ENCODE measurements around the gene NRBP1.

DNA sequence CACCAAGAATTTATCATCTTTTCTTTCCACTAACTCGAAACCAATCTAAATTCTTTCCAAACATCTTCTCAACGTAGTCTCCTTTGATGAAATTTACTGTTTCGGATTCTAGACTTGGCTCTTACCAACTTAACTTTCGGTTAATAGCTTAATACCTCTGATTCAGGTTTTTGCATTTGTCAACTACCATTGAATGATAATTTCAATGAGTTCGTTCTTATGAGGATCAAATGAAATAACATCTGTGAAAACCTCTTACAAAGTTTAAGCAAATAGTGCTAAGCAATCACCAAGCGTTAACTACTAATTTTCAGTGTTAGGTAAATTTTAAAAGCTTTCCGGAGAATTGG lies 593 bp upstream of the NRBP1 start:
- TF ChIP-seq POLR2AphosphoS5 (IDR thresholded peaks at IDR 0.05), result no peak
- TF ChIP-seq EP300 (IDR thresholded peaks at IDR 0.05), result no peak
- TF ChIP-seq, protein P1, sequence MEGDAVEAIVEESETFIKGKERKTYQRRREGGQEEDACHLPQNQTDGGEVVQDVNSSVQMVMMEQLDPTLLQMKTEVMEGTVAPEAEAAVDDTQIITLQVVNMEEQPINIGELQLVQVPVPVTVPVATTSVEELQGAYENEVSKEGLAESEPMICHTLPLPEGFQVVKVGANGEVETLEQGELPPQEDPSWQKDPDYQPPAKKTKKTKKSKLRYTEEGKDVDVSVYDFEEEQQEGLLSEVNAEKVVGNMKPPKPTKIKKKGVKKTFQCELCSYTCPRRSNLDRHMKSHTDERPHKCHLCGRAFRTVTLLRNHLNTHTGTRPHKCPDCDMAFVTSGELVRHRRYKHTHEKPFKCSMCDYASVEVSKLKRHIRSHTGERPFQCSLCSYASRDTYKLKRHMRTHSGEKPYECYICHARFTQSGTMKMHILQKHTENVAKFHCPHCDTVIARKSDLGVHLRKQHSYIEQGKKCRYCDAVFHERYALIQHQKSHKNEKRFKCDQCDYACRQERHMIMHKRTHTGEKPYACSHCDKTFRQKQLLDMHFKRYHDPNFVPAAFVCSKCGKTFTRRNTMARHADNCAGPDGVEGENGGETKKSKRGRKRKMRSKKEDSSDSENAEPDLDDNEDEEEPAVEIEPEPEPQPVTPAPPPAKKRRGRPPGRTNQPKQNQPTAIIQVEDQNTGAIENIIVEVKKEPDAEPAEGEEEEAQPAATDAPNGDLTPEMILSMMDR (IDR thresholded peaks at IDR 0.05), result no peak

Measured in stomach (tissue), 4 donors.